Measurements from ENCODE around the gene MED15.

- TF ChIP-seq CTCF (IDR thresholded peaks at IDR 0.05) (no peak), POLR2AphosphoS5 (IDR thresholded peaks at IDR 0.05) (no peak)
Measured at GRCh38 chr22:20508815-20509271, 1.4 kb downstream of the MED15 start.
